GM23338 (cell line): ENCODE data around the gene VSTM5. TPM values are rescaled to one million over a fixed set of nuclear protein-coding genes. Genes with fewer than 3 reads are reported as not detected.

Experiments used
- ATAC-seq: fragments of 200-7000 bp; cut with Tn5 transposase; 3 replicates; pipeline ENCODE4 v1.9.1; 2020
- DNase-seq: peaks from one replicate; pipeline ENCODE4 v3.0.0-alpha.2; 2015; ENCODE audit warnings: low spot score
- H2AFZ ChIP-seq: fragments of 200-600 bp; sonication (generic); 2 replicates; pipeline ENCODE4 v1.8.0; 2016; ENCODE audit warnings: antibody characterized with exemption, mild to moderate bottlenecking, moderate library complexity
- H3F3A ChIP-seq: fragments of 200-600 bp; sonication (generic); replicated peaks from 2 replicates; pipeline ENCODE4 v1.8.0; 2017; ENCODE audit warnings: antibody characterized with exemption, mixed run types, low read depth
- H3K27ac ChIP-seq: fragments of 200-600 bp; sonication (generic); 2 replicates; pipeline ENCODE4 v1.6.1; 2016; ENCODE audit warnings: low read depth
- H3K27me3 ChIP-seq: fragments of 200-600 bp; sonication (generic); 2 replicates; pipeline ENCODE4 v1.8.0; 2016; ENCODE audit warnings: mild to moderate bottlenecking, mixed run types, moderate library complexity; ENCODE audit not compliant: insufficient read depth
- H3K36me3 ChIP-seq: fragments of 200-600 bp; sonication (generic); 2 replicates; pipeline ENCODE4 v1.8.0; 2016; ENCODE audit warnings: mild to moderate bottlenecking; ENCODE audit not compliant: insufficient read depth
- H3K4me1 ChIP-seq: fragments of 200-600 bp; sonication (generic); 2 replicates; pipeline ENCODE4 v1.8.0; 2016; ENCODE audit warnings: mild to moderate bottlenecking, moderate library complexity; ENCODE audit not compliant: insufficient read depth
- H3K4me2 ChIP-seq: fragments of 200-600 bp; sonication (generic); 2 replicates; pipeline ENCODE4 v1.7.1; 2017; ENCODE audit warnings: mixed run types
- H3K4me3 ChIP-seq: fragments of 200-600 bp; sonication (generic); 2 replicates; pipeline ENCODE4 v1.6.1; 2016; ENCODE audit warnings: mixed run types
- H3K79me2 ChIP-seq: fragments of 200-600 bp; sonication (generic); replicated peaks from 2 replicates; pipeline ENCODE4 v1.8.0; 2017; ENCODE audit warnings: mild to moderate bottlenecking; ENCODE audit not compliant: insufficient read depth
- H3K9me2 ChIP-seq: fragments of 200-600 bp; sonication (generic); 2 replicates; pipeline ENCODE4 v1.8.0; 2017; ENCODE audit not compliant: insufficient read depth
- H4K20me1 ChIP-seq: fragments of 200-600 bp; sonication (generic); replicated peaks from 2 replicates; pipeline ENCODE4 v1.8.0; 2017; ENCODE audit warnings: mild to moderate bottlenecking; ENCODE audit not compliant: insufficient read depth
- H3K27ac Mint-ChIP-seq: 2 replicates; pipeline ENCODE4 v1.8.0; 2020; ENCODE audit warnings: inconsistent platforms, mild to moderate bottlenecking, moderate library complexity, mixed read lengths
- H3K27me3 Mint-ChIP-seq: 3 replicates; pipeline ENCODE4 v1.8.0; 2022; ENCODE audit warnings: low read depth, mild to moderate bottlenecking, moderate library complexity, mixed read lengths, inconsistent platforms; ENCODE audit not compliant: insufficient read depth, poor library complexity
- H3K36me3 Mint-ChIP-seq: 3 replicates; pipeline ENCODE4 v1.8.0; 2021; ENCODE audit warnings: low read depth, mild to moderate bottlenecking, inconsistent platforms, moderate library complexity, mixed read lengths
- H3K4me1 Mint-ChIP-seq: 3 replicates; pipeline ENCODE4 v1.8.0; 2020; ENCODE audit warnings: mild to moderate bottlenecking, inconsistent platforms, mixed read lengths
- H3K4me3 Mint-ChIP-seq: 3 replicates; pipeline ENCODE4 v1.8.0; 2021; ENCODE audit warnings: moderate library complexity, mild to moderate bottlenecking, inconsistent platforms, mixed read lengths
- H3K9me3 Mint-ChIP-seq: 3 replicates; pipeline ENCODE4 v1.8.0; 2020; ENCODE audit warnings: moderate library complexity, mild to moderate bottlenecking, inconsistent platforms, mixed read lengths
- EZH2 ChIP-seq: fragments of 200-600 bp; sonication (generic); IDR thresholded peaks from one replicate; pipeline ENCODE4 v1.8.0; 2017; ENCODE audit warnings: antibody characterized with exemption, mild to moderate bottlenecking, low read depth; ENCODE audit not compliant: unreplicated experiment
- EZH2phosphoT487 ChIP-seq: fragments of 200-600 bp; sonication (generic); IDR thresholded peaks from one replicate; pipeline ENCODE4 v1.8.1; 2018; ENCODE audit warnings: antibody characterized with exemption; ENCODE audit not compliant: unreplicated experiment
- NANOG ChIP-seq: IDR thresholded peaks from 2 replicates; pipeline ENCODE4 v1.6.1; 2016; ENCODE audit warnings: antibody characterized with exemption, borderline replicate concordance
- STAT1 ChIP-seq: IDR thresholded peaks from one replicate; pipeline ENCODE4 v1.6.1; 2016; ENCODE audit warnings: antibody characterized with exemption; ENCODE audit not compliant: unreplicated experiment
- ZNF114 ChIP-seq: fragments of 250-450 bp; sonication (Bioruptor Pico); IDR thresholded peaks from 2 replicates; pipeline ENCODE4 v1.5.0; 2020; ENCODE audit warnings: mild to moderate bottlenecking, moderate library complexity
- ZNF331 ChIP-seq: fragments of 250-450 bp; sonication (Bioruptor Pico); IDR thresholded peaks from 2 replicates; pipeline ENCODE4 v1.5.0; 2020; ENCODE audit warnings: low read depth, mild to moderate bottlenecking, moderate library complexity
- polyA plus RNA-seq: library from polyadenylated mRNA; unstranded; fragments of >200 nt; fragmentation: Nextera tagmentation; extraction: Ambion mirVana; gene quantifications from 2 replicates; pipeline ENCODE4 v1.2.1, GENCODE V29; 2016
- total RNA-seq: library from RNA; depleted of rRNA; stranded (reverse); fragments of >200 nt; shearing (Covaris generic); gene quantifications from 2 replicates; pipeline ENCODE4 v1.2.3, GENCODE V29; 2014
- TF ChIP-seq, protein P1 (sequence below): IDR thresholded peaks from 2 replicates; pipeline ENCODE4 v1.6.1; 2016; ENCODE audit warnings: antibody characterized with exemption
- TF ChIP-seq, protein P2 (sequence below), 2 experiments: fragments of 200-600 bp in 1 of 2; sonication (generic) in 1 of 2; conservative IDR thresholded peaks; 2 replicates each; pipeline versions ENCODE4 v1.5.1 to v1.6.1; 2016 to 2017; ENCODE audit warnings: antibody characterized with exemption in 2 of 2, low read depth in 2 of 2, mild to moderate bottlenecking in 2 of 2, moderate library complexity in 1 of 2
- TF ChIP-seq, protein P3 (sequence below): IDR thresholded peaks from one replicate; pipeline ENCODE4 v1.6.1; 2018; ENCODE audit warnings: antibody characterized with exemption; ENCODE audit not compliant: unreplicated experiment

VSTM5 gene
- total and polyA plus RNA-seq, 2 experiments from 2014 or later: 0.21 to 0.66 TPM

DNA sequence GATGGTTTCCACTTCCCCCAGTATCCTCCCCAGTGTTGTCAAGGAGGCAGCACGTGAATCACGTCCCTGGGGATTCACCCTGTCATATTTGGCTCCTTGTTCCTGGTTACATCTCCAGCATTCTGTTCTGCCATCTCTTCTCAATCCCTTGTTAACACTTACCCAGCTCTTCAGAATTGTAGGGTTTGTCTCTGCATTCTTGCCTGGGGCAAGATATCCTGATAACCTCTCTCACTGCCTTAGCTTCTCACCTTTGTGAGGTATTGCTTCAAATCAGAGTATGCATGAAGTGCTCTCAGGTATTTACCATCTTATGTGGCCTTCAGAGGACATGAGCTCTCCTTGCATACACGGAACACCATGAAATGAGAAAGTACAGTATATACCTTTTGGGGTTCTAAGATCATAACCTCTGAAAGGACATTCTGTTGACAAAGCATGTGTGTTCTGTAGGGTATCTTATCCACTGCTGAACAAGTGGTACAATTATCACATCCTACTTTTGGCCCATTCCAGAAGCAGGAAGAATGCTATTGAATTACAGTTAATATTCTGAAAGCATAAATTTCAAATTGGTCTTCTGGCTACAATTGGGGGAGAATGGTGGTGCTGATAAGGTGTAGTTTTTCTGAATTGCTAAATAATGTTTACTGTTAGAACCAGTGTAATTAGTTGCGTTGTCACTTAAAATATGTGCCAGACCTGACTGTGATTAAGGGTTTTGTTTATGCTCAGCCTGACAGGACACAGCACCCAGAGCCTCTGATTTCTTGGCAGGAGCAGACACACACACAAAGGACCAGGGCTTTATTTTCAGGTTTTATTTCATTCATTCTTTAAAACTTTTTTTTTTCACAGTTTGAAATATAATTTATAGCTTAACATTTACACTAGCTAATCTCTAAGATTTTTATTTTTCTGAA is 32.7 kb downstream of the VSTM5 start:
- peaks cover 18% of the 10 kb centered on the region for H3K36me3 ChIP-seq
- no peaks in the 10 kb centered on the region for H3K79me2 ChIP-seq
- ATAC-seq (no peak), DNase-seq (no peak)
- Mint-ChIP-seq H3K9me3 (no peaks in the 10 kb centered on the region), H3K4me3 (no peak overlapping the region), H3K36me3 (peaks cover 18% of the 10 kb centered on the region; the same call in 2 of the 3 replicates), H3K27ac (no peak overlapping the region), H3K27me3 (peaks cover 4% of the 10 kb centered on the region), H3K4me1 (peaks cover 25% of the 10 kb centered on the region)
- no peaks in the 10 kb centered on the region for H3K27me3 ChIP-seq
- no peaks in the 10 kb centered on the region; the same call in 1 of the 2 replicates for H4K20me1 ChIP-seq
- H3K4me2 ChIP-seq: no peak overlapping the region
- H3K4me1 ChIP-seq: peaks cover 17% of the 10 kb centered on the region; the same call in 1 of the 2 replicates
- H3K4me3 ChIP-seq: no peak overlapping the region
- H3K9me2 ChIP-seq: no peaks in the 10 kb centered on the region; the same call in 1 of the 2 replicates
- no peaks in the 10 kb centered on the region for H3F3A ChIP-seq
- no peak overlapping the region for H2AFZ ChIP-seq
- TF ChIP-seq, protein P1, sequence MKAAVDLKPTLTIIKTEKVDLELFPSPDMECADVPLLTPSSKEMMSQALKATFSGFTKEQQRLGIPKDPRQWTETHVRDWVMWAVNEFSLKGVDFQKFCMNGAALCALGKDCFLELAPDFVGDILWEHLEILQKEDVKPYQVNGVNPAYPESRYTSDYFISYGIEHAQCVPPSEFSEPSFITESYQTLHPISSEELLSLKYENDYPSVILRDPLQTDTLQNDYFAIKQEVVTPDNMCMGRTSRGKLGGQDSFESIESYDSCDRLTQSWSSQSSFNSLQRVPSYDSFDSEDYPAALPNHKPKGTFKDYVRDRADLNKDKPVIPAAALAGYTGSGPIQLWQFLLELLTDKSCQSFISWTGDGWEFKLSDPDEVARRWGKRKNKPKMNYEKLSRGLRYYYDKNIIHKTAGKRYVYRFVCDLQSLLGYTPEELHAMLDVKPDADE: no peak
- TF ChIP-seq NANOG: no peak
- no peak for TF ChIP-seq EZH2
- TF ChIP-seq, protein P2, sequence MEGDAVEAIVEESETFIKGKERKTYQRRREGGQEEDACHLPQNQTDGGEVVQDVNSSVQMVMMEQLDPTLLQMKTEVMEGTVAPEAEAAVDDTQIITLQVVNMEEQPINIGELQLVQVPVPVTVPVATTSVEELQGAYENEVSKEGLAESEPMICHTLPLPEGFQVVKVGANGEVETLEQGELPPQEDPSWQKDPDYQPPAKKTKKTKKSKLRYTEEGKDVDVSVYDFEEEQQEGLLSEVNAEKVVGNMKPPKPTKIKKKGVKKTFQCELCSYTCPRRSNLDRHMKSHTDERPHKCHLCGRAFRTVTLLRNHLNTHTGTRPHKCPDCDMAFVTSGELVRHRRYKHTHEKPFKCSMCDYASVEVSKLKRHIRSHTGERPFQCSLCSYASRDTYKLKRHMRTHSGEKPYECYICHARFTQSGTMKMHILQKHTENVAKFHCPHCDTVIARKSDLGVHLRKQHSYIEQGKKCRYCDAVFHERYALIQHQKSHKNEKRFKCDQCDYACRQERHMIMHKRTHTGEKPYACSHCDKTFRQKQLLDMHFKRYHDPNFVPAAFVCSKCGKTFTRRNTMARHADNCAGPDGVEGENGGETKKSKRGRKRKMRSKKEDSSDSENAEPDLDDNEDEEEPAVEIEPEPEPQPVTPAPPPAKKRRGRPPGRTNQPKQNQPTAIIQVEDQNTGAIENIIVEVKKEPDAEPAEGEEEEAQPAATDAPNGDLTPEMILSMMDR (conservative IDR thresholded peaks at IDR 0.05; ENCODE audit: low read depth in 2 of 2): no peak
- no peak for TF ChIP-seq EZH2phosphoT487
- TF ChIP-seq ZNF331 (CRISPR knock-in tag): no peak
- TF ChIP-seq, protein P3, sequence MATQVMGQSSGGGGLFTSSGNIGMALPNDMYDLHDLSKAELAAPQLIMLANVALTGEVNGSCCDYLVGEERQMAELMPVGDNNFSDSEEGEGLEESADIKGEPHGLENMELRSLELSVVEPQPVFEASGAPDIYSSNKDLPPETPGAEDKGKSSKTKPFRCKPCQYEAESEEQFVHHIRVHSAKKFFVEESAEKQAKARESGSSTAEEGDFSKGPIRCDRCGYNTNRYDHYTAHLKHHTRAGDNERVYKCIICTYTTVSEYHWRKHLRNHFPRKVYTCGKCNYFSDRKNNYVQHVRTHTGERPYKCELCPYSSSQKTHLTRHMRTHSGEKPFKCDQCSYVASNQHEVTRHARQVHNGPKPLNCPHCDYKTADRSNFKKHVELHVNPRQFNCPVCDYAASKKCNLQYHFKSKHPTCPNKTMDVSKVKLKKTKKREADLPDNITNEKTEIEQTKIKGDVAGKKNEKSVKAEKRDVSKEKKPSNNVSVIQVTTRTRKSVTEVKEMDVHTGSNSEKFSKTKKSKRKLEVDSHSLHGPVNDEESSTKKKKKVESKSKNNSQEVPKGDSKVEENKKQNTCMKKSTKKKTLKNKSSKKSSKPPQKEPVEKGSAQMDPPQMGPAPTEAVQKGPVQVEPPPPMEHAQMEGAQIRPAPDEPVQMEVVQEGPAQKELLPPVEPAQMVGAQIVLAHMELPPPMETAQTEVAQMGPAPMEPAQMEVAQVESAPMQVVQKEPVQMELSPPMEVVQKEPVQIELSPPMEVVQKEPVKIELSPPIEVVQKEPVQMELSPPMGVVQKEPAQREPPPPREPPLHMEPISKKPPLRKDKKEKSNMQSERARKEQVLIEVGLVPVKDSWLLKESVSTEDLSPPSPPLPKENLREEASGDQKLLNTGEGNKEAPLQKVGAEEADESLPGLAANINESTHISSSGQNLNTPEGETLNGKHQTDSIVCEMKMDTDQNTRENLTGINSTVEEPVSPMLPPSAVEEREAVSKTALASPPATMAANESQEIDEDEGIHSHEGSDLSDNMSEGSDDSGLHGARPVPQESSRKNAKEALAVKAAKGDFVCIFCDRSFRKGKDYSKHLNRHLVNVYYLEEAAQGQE: no peak
- no peak for TF ChIP-seq ZNF114 (CRISPR knock-in tag)
- no peak for TF ChIP-seq STAT1
- H3K27ac ChIP-seq: no peak overlapping the region; the same call in 1 of the 2 replicates
